Neural crest cell (in vitro differentiated cells): Measurements from ENCODE around the gene ARPP21. TPM values are rescaled to one million over a fixed set of nuclear protein-coding genes. Genes with fewer than 3 reads are reported as not detected.

ENCODE experiments used
- DNase-seq: peaks from one replicate; pipeline ENCODE4 v3.0.0; 2021; ENCODE audit warnings: low read depth, mixed read lengths, low spot score
- H3K27ac Mint-ChIP-seq: one replicate; pipeline ENCODE4 v1.8.0; 2021; ENCODE audit warnings: mild to moderate bottlenecking, mixed read lengths; ENCODE audit not compliant: unreplicated experiment
- H3K27me3 Mint-ChIP-seq: 2 replicates; pipeline ENCODE4 v1.8.0; 2021; ENCODE audit warnings: low read depth, mild to moderate bottlenecking, mixed read lengths
- H3K36me3 Mint-ChIP-seq: 2 replicates; pipeline ENCODE4 v1.8.0; 2021; ENCODE audit warnings: low read depth, mild to moderate bottlenecking, mixed read lengths
- H3K4me1 Mint-ChIP-seq: 2 replicates; pipeline ENCODE4 v1.8.0; 2021; ENCODE audit warnings: mixed read lengths
- H3K4me3 Mint-ChIP-seq: one replicate; pipeline ENCODE4 v1.8.0; 2021; ENCODE audit warnings: mild to moderate bottlenecking, mixed read lengths
- H3K9me3 Mint-ChIP-seq: 2 replicates; pipeline ENCODE4 v1.8.0; 2021; ENCODE audit warnings: mixed read lengths
- total RNA-seq: library from RNA; stranded (reverse); gene quantifications from 2 replicates; pipeline ENCODE4 v1.2.1, GENCODE V29; 2021
- TF ChIP-seq, protein P1 (sequence below): fragments of 200-600 bp; sonication (generic); conservative IDR thresholded peaks from 2 replicates; pipeline ENCODE4 v1.5.0; 2021; ENCODE audit warnings: antibody characterized with exemption, mild to moderate bottlenecking

Gene ARPP21
- total RNA-seq, 1 donor from 2014 or later: 0.12 TPM

GRCh38 chr3:35651426-35651825 lies 12.1 kb downstream of the ARPP21 start:
- Mint-ChIP-seq H3K27ac (no peak overlapping the region), H3K9me3 (no peaks in the 10 kb centered on the region), H3K36me3 (no peaks in the 10 kb centered on the region), H3K27me3 (no peaks in the 10 kb centered on the region), H3K4me3 (no peak overlapping the region), H3K4me1 (peaks cover 4% of the 10 kb centered on the region)
- TF ChIP-seq, protein P1, sequence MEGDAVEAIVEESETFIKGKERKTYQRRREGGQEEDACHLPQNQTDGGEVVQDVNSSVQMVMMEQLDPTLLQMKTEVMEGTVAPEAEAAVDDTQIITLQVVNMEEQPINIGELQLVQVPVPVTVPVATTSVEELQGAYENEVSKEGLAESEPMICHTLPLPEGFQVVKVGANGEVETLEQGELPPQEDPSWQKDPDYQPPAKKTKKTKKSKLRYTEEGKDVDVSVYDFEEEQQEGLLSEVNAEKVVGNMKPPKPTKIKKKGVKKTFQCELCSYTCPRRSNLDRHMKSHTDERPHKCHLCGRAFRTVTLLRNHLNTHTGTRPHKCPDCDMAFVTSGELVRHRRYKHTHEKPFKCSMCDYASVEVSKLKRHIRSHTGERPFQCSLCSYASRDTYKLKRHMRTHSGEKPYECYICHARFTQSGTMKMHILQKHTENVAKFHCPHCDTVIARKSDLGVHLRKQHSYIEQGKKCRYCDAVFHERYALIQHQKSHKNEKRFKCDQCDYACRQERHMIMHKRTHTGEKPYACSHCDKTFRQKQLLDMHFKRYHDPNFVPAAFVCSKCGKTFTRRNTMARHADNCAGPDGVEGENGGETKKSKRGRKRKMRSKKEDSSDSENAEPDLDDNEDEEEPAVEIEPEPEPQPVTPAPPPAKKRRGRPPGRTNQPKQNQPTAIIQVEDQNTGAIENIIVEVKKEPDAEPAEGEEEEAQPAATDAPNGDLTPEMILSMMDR: no peak
- DNase-seq: no peak

- Mint-ChIP-seq H3K4me1 (peaks cover 4% of the 10 kb centered on the region), H3K27ac (no peak overlapping the region), H3K4me3 (no peak overlapping the region), H3K27me3 (no peaks in the 10 kb centered on the region), H3K9me3 (no peaks in the 10 kb centered on the region), H3K36me3 (no peaks in the 10 kb centered on the region)
- no peak for DNase-seq
- TF ChIP-seq, protein P1: no peak
Measured at GRCh38 chr3:35651851-35652250, 12.5 kb downstream of the ARPP21 start.

- Mint-ChIP-seq H3K9me3 (no peaks in the 10 kb centered on the region), H3K4me1 (peaks cover 4% of the 10 kb centered on the region), H3K27me3 (no peaks in the 10 kb centered on the region), H3K27ac (no peak overlapping the region), H3K36me3 (no peaks in the 10 kb centered on the region), H3K4me3 (no peak overlapping the region)
- no peak for DNase-seq
- TF ChIP-seq, protein P1: no peak
Measured at GRCh38 chr3:35653347-35653746, 14.0 kb downstream of the ARPP21 start.

DNA sequence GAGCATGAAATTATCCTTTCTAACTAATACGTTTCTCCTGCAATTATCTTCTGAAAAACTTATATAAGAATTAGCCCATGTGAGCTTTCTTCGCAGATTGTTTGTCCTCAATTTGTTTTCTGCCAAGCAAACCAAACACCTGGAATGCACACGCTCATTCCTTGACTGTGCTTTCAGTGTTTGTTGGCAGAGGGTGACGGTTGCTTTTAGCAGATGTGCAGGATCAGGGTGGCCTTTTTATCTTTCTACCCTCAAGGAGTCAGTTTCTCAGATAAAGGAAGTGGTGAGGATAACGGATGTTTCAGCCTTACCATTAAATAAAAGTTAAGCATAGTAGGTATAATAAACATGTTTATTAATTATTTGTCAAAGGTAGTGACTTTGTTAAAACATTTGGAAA lies 15.2 kb downstream of the ARPP21 start:
- no peak overlapping the region for H3K4me3 Mint-ChIP-seq
- H3K9me3 Mint-ChIP-seq: no peaks in the 10 kb centered on the region
- peaks cover 4% of the 10 kb centered on the region for H3K4me1 Mint-ChIP-seq
- H3K36me3 Mint-ChIP-seq: no peaks in the 10 kb centered on the region
- H3K27me3 Mint-ChIP-seq: no peaks in the 10 kb centered on the region
- H3K27ac Mint-ChIP-seq: no peak overlapping the region
- TF ChIP-seq, protein P1: no peak
- no peak for DNase-seq

GRCh38 chr3:35658686-35659085 lies 19.4 kb downstream of the ARPP21 start:
- H3K36me3 Mint-ChIP-seq: no peaks in the 10 kb centered on the region
- no peak overlapping the region for H3K27ac Mint-ChIP-seq
- DNase-seq: no peak
- no peak overlapping the region for H3K4me3 Mint-ChIP-seq
- no peaks in the 10 kb centered on the region for H3K27me3 Mint-ChIP-seq
- TF ChIP-seq, protein P1: no peak
- H3K9me3 Mint-ChIP-seq: no peaks in the 10 kb centered on the region
- H3K4me1 Mint-ChIP-seq: no peaks in the 10 kb centered on the region

- Mint-ChIP-seq H3K27ac (no peak overlapping the region), H3K9me3 (no peaks in the 10 kb centered on the region)
- DNase-seq: no peak
Measured at GRCh38 chr3:35659768-35660167, 20.4 kb downstream of the ARPP21 start.

More at GRCh38 chr3:35659768-35660167, 20.4 kb downstream of the ARPP21 start:
- H3K27me3 Mint-ChIP-seq: no peaks in the 10 kb centered on the region
- no peaks in the 10 kb centered on the region for H3K36me3 Mint-ChIP-seq
- no peaks in the 10 kb centered on the region for H3K4me1 Mint-ChIP-seq
- TF ChIP-seq, protein P1: no peak
- no peak overlapping the region for H3K4me3 Mint-ChIP-seq
